NCI-H2107 treated with DMSO at 0.1 percent for 48 hours (cell line): Measurements from ENCODE around the gene PDE11A.
"Not testable (repeated sequence)": the region's sequence is repeated elsewhere in the genome, so short reads cannot be mapped to it uniquely, and the experiment has no call there.

Experiments used
- DNase-seq: peaks from one replicate; lab custom pipeline; 2025; ENCODE audit not compliant: unreplicated experiment; lab: John Stamatoyannopoulos, UW

Gene PDE11A

DNA sequence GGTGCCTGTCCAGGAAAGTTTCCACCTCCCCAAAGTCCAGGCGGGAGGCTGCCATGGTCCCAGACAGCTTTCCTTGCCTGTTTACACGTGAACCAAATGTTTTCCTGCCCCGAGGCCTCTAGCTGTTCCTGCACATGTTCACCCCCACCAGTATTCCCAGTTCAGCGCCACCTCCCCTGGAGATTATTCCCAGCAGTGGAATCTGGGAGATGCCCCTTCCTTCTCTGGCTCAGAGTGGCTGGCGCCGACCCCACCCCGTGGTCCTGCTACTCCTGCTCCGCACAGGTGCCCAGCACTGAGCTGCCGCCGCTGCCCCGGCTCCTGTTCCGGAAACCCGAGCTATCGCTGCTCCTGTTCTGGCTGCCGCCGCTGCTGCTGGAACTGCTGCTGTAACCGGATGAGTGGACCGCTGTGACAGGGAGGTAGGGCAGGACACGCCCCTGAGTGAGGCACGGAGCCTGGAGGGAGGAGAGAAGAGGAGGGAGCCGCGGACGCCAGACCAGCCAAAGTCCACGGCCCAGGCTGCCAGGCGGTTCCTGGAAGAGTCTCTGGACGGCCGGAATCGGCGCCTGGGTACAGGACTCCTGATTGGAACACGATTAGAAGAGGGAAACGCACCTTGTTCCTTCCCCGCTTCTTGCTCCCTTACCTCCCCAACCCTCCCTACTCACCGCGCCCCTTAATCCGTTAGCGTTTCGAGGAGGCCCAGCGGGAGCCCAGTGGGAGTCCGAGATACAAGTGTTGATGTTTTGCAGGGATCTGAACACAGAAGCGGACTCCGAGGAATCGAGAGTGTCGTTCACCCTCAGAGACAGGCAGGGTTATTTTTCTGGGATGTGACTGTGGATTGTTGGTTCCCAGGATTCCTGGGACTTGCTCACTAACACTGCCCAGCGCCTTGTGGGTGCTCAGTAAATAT is at the start of gene PDE11A:
PDE11A (minus strand) TSS at position 395 of the 919 bp plus-strand sequence; CDS start at position 55, 340 bp downstream.
- peak; percentile 85 for DNase-seq

DNA sequence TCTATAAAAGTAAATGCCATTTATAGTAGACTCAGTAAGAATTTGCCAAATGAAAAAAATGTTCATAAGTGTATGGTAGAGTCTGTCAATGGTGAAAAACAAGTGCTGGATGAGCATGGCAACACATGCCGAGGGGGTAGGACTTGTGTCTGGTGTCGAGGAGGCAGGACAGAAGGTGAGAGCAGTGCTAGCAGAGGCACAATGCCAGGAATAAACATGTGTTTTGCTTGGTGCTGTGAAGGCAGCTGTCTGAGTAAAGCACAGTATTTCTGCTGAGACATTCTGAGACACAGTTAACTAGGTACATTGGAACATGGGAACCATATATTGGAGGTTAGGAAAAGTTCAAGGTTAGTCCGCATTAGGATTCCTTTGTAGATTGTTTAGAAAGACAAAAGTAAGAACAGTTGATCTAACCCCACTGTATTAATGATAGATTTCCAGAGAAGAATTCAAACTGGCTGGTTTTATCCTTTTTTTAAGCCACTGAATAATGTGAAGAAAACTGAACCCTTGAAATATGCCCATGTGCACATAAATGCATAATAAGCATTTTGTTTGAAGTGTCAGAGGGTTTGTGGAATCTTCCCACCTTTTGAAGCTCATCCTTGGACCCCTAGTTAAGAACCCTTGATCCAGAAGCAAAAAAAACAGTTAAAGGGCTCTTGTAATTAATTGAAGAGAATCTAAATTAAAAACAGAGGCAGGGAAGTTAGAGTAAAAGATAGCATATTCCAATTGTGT is 46.8 kb upstream of the PDE11A start:
- no peak for DNase-seq

DNA sequence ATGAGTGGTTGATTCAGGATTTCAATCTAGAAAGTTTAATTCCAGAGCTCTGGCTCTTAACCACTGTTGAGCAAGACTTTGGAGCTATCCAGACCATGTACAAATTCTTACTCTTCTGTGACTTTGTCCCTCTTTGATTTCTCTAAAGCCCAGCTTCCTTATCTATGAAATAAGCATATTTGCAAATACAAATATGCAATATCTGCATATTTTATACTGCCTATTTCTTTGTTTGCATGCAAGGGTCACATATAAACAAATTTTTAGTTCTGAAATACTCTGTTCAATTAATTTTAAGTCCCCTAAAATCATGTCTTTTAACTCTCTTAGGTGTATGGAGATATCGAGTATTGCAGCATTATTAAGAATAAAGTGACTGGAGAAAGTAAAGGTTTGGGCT is 45.1 kb upstream of the PDE11A start:
- no peak for DNase-seq

DNA sequence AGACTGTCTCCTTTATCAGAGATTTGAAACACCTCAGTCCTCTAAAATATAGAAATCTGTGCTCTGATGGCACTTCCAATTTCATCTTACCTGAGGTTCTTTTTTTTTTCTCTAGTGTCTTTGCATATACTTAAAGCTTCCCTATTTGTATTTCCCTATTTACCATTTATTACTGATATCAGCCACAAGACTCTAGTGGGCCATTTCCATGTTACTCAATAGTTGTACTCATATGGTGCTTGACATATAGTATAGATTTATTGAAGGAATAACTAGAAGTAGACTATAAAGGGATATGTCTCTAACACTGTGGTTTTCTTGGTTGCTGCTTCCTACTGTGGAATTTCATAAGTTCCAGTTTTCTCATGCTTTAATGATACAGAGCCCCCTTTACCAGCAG is 42.7 kb upstream of the PDE11A start:
- no peak for DNase-seq

DNA sequence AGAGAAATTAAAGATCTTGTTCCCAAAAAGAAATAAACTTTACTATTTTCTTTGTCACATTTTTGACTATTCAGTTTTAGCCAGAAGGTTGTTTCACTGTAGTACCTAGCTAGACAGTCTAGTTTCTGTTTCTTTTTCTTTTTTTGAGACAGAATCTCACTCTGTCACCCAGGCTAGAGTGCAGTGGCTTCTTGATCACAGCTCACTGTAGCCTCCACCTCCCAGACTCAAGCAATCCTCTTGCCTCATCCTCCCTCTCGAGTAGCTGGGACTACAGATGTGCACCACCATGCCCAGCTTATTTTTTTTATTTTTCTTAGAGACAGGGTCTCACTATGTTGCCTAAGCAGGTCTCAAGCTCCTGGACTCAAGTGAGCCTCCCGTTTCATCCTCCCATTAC is 41.9 kb upstream of the PDE11A start:
- no peak for DNase-seq

DNA sequence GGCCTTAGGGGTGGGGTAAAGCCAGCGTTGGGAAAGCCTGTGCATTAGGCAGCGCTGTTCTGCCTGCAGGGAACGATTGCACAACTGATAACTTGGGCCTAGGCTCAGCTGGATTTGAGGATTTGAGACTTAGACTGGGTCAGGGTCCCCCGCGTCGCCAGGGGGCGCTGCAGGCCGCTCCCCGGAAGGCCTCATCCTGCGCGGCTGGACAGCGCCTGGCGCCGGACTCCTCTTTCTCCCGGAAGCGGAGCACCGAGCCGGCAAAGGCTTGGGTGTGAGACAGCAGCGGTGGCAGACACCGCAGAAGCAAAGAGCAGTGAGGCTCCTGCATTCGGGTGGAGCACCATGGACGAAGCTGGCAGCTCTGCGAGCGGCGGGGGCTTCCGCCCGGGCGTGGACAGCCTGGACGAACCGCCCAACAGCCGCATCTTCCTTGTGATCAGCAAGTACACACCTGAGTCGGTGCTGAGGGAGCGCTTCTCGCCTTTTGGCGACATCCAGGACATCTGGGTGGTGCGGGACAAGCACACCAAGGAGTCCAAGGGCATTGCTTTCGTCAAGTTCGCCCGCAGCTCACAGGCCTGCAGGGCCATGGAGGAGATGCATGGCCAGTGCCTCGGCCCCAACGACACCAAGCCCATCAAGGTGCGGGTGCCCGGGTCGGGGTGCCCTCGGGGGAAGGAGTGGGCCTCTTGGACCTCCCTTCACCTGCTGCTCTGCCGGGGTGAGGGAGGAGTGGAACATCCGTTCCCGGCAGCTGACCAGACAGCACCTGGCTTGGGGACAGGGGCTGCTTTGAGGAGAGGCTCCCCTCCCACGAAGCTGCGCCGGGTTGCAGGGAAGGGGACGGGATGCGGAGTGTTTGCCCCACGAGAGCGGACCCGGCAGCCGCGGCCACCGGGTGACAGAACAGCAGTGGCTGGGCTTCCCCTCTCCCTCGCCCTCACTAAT is 39.9 kb upstream of the PDE11A start, which contains the start of gene RBM45:
RBM45 (plus strand) TSS at position 236 of the 951 bp plus-strand sequence; CDS start at position 346, 110 bp downstream.
- peak; percentile 63 for DNase-seq

DNA sequence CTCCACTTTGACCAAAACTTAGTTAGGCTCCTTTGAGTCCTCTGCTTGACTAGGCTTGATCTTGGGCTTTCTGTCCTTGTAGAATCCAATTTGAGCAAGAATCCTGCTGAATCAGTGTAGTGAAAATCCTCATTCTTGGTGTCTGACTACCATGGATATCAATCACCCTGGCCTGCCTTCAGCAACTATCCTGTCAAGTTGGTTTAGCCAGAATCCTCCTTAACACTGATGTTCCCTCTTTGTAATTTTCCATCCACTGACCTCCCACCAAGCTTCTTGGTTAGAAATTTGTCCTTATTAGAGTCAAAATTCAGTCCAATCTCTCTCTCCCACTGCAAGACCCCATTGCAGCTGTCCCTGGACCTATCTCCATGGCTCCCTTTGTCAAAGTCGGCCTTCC is 39.2 kb upstream of the PDE11A start:
- DNase-seq, result no peak

DNA sequence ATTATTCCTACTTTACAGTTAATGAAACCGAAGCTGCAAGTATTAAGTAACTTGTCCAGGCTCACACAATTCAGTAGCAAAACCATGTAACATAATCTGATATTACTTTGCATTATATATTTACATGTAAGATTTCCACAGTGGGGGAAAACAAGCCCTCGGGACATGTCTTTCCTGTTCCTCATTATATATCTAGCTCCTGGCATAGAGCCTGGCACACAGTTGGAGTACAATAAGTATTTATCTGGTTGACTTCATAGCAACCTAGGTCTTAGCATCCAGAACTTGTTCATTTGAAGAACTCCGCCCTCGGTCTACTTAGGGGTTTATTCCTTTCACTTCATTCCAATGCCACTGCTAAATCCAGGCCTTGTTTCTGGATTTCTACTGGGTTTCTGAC is 38.1 kb upstream of the PDE11A start:
- DNase-seq, result no peak

DNA sequence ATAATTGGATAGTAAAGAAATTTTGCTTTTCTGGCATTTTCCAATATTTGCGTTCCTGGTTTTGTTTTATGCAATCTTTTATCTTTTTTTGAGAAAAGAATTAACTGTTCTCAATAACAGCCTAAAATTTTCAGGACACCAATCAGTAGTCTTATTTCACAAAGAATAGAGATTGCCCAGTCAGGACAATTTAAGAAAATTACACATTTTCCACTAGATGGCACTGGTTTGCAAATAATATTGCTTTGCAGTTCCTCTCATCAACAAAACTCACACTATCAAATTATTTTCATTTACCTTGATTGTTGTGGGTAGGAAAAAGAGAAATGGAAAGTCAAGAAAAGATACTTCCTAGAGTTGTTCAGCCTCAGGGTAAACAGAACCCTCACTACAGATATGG is 37.2 kb upstream of the PDE11A start:
- DNase-seq, result peak; percentile 25

DNA sequence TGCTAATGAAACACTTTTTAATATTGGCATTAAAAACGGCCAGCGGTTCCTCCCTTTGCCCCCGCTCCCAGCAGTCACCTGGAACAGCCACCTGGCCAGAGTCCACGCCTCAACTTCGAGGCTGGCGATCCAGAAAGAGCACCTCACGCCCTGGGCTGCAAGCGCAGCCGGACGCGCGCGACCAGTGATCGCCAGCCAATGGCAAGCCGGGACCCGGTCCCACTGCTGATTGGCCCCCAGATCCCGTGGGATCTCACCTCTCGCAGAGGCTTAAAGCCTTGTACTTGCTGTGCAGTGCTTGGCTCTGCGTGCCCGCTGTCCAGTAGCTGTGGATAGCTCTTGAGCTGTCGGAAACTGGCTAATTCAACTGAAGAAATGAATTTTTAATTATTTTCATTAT is 35.6 kb upstream of the PDE11A start:
- no peak for DNase-seq

DNA sequence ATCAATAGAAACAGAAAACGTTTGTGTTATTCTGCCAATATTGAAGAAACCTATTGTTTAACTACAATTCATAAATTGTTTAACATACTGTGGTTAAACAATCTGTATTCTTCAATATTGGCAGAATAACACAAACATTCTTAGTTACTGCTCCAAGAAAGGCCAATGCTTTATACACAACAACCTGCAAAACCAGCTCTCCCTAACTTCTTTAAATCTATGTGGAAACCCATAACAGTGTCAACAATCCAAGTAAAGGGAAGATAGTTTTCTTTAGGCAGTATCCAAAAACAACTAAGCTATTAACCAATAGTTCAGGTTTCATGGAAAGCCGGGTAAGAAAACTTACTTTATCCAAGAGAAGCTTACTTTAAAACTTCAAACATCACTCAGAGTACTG is 33.5 kb upstream of the PDE11A start:
- no peak for DNase-seq

DNA sequence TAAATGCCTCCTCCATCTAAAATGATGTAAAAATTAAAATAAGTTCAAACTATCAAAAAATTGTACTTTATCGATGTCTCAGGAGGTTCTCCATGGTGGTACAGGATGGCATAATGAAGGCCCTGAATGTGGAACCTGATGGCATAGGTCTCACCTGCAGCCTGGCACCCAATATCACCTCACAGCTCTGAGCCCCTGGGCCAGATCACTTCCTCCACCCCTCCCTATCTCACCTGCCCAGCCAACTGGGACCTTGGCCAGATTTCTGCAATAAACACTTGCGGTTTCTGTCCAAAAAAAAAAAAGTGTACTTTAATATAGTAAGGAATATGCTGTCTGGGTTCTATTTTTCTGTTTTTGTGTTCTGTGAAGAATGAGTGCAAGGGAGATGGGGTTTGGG is 33.0 kb upstream of the PDE11A start:
- no peak for DNase-seq

DNA sequence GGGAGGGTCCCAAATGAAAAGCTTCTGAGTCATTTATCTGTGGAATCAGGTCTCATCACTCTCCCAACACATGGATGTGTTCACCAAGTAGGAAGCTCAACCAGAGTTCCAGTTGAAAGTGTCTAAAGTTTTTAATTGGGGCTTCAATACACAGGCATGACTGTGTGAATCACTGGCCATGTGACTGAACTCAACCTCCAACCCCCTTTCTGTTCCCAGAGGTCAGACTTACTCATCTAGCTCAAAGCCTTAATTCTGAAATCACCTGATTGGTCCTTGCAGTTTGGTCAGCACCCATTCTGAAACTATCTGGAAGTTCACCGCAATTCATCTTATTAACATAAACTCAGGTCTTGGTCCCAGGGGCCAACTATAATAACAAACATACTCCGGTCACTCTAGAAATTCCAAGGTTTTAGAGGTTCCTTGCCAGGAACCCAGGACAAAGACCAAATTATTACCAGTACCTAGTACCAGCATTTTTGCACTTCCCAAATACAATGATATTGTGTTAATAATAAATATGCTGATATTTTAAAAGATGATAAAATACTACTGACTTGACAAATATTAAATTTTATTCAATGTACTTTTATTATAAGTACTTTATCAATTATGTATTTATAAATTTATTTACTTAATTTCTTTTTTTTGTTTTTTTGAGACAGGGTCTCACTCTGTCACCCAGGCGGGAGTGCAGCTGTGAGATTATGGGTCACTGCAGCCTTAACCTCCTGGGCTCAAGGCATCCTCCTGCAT is 28.9 kb upstream of the PDE11A start:
- DNase-seq, result no peak

DNA sequence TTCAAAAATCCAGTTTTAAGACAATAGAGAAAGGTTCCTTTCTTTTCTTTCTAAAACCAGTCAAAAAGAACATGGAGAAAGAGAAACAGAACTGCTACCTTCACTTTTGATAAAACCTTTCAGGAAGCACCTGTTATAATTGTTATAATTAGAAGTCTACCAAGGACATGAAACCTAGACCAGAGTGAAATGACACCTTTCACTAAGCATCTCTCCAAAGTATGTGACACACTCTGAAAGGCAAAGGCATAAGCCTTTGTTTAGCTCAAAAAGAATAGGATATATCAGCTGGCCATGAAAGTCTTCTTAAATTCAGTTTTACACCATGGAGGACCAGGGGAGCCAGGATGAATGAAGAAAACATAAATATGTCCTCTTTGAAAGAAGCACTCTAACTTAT is 20.9 kb upstream of the PDE11A start:
- DNase-seq, result no peak

DNA sequence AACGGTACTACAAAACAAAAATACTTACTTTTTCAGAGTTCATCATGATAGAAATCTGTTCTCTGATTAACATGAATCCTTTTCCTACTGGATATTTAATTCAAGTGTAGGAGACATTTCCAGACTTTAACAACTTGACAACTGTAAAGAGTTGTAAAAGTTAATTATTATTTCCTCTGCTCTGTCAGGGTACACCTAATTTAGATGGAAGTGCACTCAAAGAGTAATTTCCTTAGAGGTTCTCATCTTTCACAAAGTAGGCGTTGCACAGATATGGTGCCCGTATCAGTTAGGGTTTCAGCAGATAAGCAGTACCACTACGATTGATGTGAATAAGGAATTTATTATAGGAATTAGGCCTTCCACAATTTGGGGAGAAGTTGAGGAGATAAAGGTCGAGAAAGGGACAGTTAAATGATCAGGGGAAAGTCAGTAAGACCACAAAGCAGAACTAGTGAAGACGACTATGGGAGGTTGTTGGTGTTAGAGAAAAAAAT is 16.2 kb upstream of the PDE11A start:
- DNase-seq, result no peak

DNA sequence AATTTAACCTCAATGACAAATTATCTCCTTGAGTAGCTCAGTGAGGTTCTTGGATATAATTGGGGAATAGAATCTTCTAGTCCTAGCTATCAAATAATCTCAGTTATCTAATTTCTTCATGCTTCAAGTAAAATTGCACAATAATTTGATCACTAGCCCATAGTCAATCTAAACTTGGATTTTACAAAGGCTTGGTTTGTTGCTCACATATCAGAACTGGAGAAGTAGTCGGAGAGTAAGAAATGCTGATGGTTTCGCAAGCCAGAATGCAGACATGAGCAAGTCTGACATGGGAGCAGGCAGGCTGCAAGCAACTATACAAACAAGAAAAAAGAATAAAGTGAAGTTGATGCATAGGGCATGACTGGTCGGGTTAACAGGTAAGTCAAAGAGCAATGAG is 11.7 kb upstream of the PDE11A start:
- DNase-seq, result no peak

DNA sequence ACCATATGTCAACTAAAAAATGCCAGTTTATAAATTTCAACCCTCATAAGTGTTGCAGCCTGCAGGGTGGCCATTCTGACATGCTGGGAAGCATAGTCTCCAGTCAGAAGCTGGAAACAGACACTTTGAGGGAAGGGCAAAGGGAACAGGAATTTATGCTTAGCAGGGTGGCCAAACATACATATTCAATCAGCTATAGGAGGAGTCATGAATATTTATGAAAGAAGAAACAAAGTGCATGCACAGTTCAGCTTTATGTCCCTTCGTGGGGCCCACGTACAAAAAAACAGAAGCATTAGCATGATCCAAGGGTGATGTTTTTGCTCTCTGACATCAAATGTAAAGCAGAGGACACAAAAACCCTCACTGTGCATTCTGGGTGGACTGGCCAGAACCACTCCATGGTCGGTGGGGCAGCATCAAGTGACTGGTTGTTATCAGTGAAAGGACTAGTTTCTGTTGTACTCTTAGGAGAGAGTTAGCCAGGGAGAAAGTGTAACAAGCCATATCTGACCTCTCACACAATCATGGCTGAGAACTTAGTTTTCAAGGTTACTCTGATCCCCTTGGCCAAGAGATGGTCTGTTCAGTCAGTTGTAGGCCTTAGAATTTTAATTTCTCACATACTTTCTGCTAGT is 9.9 kb upstream of the PDE11A start:
- DNase-seq, result no peak

DNA sequence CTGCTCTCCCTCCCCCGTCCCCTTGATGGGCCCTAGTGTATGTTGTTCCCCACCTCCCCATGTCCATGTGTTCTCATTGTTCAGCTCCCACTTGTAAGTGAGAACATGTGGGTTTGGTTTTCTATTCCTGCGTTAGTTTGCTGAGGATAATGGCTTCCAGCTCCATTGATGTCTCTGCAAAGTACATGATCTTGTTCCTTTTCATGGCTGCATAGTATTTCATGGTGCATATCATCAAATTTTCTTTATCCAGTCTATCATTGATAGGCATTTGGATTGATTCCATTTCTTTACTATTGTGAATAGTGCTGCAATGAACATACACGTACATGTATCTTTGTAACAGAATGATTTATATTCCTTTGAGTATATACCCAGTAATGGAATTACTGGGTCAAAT is 6.7 kb upstream of the PDE11A start:
- DNase-seq, result not testable (repeated sequence)

DNA sequence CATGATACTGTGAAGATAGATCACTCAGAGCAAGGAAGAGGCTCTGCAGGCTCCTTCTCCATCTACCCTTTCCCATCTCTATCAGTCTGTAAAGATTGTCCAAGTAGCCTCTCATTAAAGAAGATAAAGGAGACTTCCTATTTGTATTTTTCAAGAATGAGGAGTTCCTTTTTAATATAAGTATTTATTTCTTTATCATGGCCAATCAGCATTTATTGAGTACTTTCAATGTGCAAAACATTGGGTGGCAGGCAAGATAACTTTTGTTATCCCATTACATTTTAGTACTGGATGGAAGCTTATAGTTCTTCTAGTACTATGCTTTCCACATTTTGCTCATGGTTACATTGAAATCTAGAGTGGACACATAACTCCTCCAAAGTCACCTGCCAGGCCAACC is 3.6 kb upstream of the PDE11A start:
- no peak for DNase-seq

DNA sequence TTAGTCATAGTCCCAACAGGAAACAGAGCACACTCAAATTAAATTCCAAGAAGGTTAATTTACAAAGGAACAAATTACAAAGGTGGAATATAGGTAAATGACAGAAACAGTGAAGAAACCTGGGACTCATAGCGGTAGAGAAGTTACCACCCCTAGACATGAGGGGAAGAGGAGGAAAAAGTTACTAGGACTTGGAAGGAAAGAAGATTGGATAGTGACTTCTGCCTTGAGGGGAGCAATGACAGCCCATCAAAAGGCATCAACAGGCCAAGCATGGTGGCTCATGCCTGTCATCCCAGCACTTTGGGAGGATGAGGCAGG is 2.4 kb upstream of the PDE11A start:
- no peak for DNase-seq
